Measurements from ENCODE around the gene SARS2. TPM values are rescaled to one million over a fixed set of nuclear protein-coding genes. Genes with fewer than 3 reads are reported as not detected.
"Not testable (repeated sequence)": the region's sequence is repeated elsewhere in the genome, so short reads cannot be mapped to it uniquely, and the experiment has no call there.

Gene SARS2
- total and polyA plus RNA-seq, 12 donors, result 9.1 to 116 (median 35.4) TPM

- WGBS, 4 donors, result 80 to 84% (median 81%) methylated on average over 11 to 16 of the region's 16 CpGs
- TF ChIP-seq CTCF (IDR thresholded peaks at IDR 0.05) (no peak), POLR2A (IDR thresholded peaks at IDR 0.05) (no peak)
- Histone ChIP-seq H3K4me1 (replicated peaks in 1 of 2) (no peaks in the 10 kb centered on the region), H3K4me3 (no peak overlapping the region), H3K27ac (peak overlapping the region in 1 of 5 donors; percentile 21), H3K27me3 (no peaks in the 10 kb centered on the region), H3K9me3 (replicated peaks in 1 of 3) (no peaks in the 10 kb centered on the region), H3K36me3 (replicated peaks in 1 of 2) (peaks cover 0 to 30% of the 10 kb centered on the region in 2 donors)
- no peak for DNase-seq
- intact Hi-C loops (cut with DNase I), result no loop called here
Observed at GRCh38 chr19:38878575-38879399, 51.8 kb downstream of the SARS2 start.

GRCh38 chr19:38877781-38878574, 52.6 kb downstream of the SARS2 start, which contains the start of gene RINL:
RINL (minus strand) TSS chr19:38878275; CDS start chr19:38876742, 1,533 bp downstream.
- Histone ChIP-seq H3K4me1 (replicated peaks in 1 of 2) (no peaks in the 10 kb centered on the region), H3K9me3 (replicated peaks in 1 of 3) (no peaks in the 10 kb centered on the region), H3K4me3 (no peak within 1 kb of the TSS), H3K36me3 (replicated peaks in 1 of 2) (peaks cover 0 to 23% of the 10 kb centered on the region in 2 donors), H3K27me3 (no peaks in the 10 kb centered on the region), H3K27ac (peak within 1 kb of the TSS in 2 of 5 donors; percentile 21 to 22)
- no peak for DNase-seq
- WGBS, 4 donors, result 48 to 64% (median 57%) methylated on average over 10 to 11 of the region's 11 CpGs
- intact Hi-C loops (cut with DNase I), result no loop called here
- no peak for TF ChIP-seq CTCF (IDR thresholded peaks at IDR 0.05)
- TF ChIP-seq POLR2A (IDR thresholded peaks at IDR 0.05), result no peak

GRCh38 chr19:38875656-38876395, 54.7 kb downstream of the SARS2 start:
- Histone ChIP-seq H3K9me3 (replicated peaks in 1 of 3) (no peaks in the 10 kb centered on the region), H3K4me1 (replicated peaks in 1 of 2) (no peaks in the 10 kb centered on the region), H3K36me3 (replicated peaks in 1 of 2) (peaks cover 0 to 4% of the 10 kb centered on the region in 2 donors), H3K4me3 (no peak overlapping the region), H3K27ac (no peak overlapping the region), H3K27me3 (no peaks in the 10 kb centered on the region)
- TF ChIP-seq CTCF (IDR thresholded peaks at IDR 0.05) (no peak), POLR2A (IDR thresholded peaks at IDR 0.05) (no peak)
- DNase-seq, result no peak
- whole genome bisulfite sequencing, 4 donors, result 78 to 86% (median 82%) methylated on average over 5 to 6 of the region's 6 CpGs
- intact Hi-C loops (cut with DNase I), result no loop called here

GRCh38 chr19:38873400-38873799, 57.2 kb downstream of the SARS2 start:
- H3K9me3 ChIP-seq (replicated peaks in 1 of 3); H3K4me3 ChIP-seq; H3K27ac ChIP-seq; H3K36me3 ChIP-seq (replicated peaks in 1 of 2); DNase-seq; H3K27me3 ChIP-seq; intact Hi-C loops (cut with DNase I): not testable (repeated sequence)
- WGBS, 4 donors, result 85 to 91% (median 89%) methylated on average over 5 to 10 of the region's 10 CpGs
- H3K4me1 ChIP-seq (replicated peaks in 1 of 2), result peaks cover 11 to 16% of the 10 kb centered on the region in 2 donors

All from adrenal gland (tissue), 12 donors.